PFSK-1 (cell line): Measurements from ENCODE around the gene WAC.

Source experiments
- SIN3A ChIP-seq: IDR thresholded peaks from 2 replicates; pipeline ENCODE4 v1.6.1; 2012; ENCODE audit warnings: mild to moderate bottlenecking, low read length, moderate library complexity, borderline replicate concordance; ENCODE audit not compliant: insufficient read depth
- TAF1 ChIP-seq: IDR thresholded peaks from 2 replicates; pipeline ENCODE4 v1.6.1; 2012; ENCODE audit warnings: low read length, control low read depth, borderline replicate concordance; ENCODE audit not compliant: insufficient read depth

- no peak for TF ChIP-seq TAF1
- no peak for TF ChIP-seq SIN3A
Measured at GRCh38 chr10:28624351-28624750, 91.4 kb downstream of the WAC start.
